Activated CD4-positive, CD25-positive, alpha-beta regulatory T cell treated with anti-CD3 and anti-CD28 coated beads, Interleukin-2, amount 50 U/mL, for 16 hours (primary cell): ENCODE results near the gene EVX1.

ENCODE experiments used
- DNase-seq: peaks from one replicate; pipeline ENCODE4 v3.0.0-alpha.2; 2020; ENCODE audit warnings: low read depth, low spot score

Gene EVX1

GRCh38 chr7:27242555-27243339, at the start of gene EVX1:
Gene EVX1, plus strand, starts transcription at chr7:27242802. Its CDS starts 229 bp downstream, at chr7:27243031.
- no peak for DNase-seq

- DNase-seq, result no peak
Measured at GRCh38 chr7:27193335-27194001, 49.1 kb upstream of the EVX1 start.

- DNase-seq, result no peak
Measured at GRCh38 chr7:27194002-27194352, 48.6 kb upstream of the EVX1 start.

GRCh38 chr7:27194686-27195379, 47.8 kb upstream of the EVX1 start:
- no peak for DNase-seq

- DNase-seq, result peak; percentile 70
Measured at GRCh38 chr7:27196287-27196767, 46.3 kb upstream of the EVX1 start.

GRCh38 chr7:27197137-27198042, 45.2 kb upstream of the EVX1 start:
- no peak for DNase-seq

- DNase-seq, result no peak
Measured at GRCh38 chr7:27198138-27198841, 44.3 kb upstream of the EVX1 start.

GRCh38 chr7:27198871-27199801, 43.5 kb upstream of the EVX1 start:
- DNase-seq, result no peak

GRCh38 chr7:27199849-27200760, 42.5 kb upstream of the EVX1 start, which contains the start of gene HOXA13:
Gene HOXA13, minus strand, starts transcription at chr7:27200091. Its CDS starts 14 bp downstream, at chr7:27200077.
- no peak for DNase-seq

GRCh38 chr7:27200761-27201579, 41.6 kb upstream of the EVX1 start:
- no peak for DNase-seq

GRCh38 chr7:27201580-27202017, 41.0 kb upstream of the EVX1 start:
- DNase-seq, result no peak

- DNase-seq, result no peak
Measured at GRCh38 chr7:27202018-27202861, 40.4 kb upstream of the EVX1 start.

- DNase-seq, result no peak
Measured at GRCh38 chr7:27202862-27203134, 39.8 kb upstream of the EVX1 start.

- DNase-seq, result no peak
Measured at GRCh38 chr7:27203365-27203953, 39.1 kb upstream of the EVX1 start.

GRCh38 chr7:27203964-27204594, 38.5 kb upstream of the EVX1 start:
- no peak for DNase-seq

GRCh38 chr7:27204851-27205322, 37.7 kb upstream of the EVX1 start:
- DNase-seq, result no peak
